Astrocyte of the cerebellum (primary cell): Measurements from ENCODE around the gene HK2.

Source experiments
- DNase-seq: peaks from one replicate; pipeline ENCODE4 v3.0.0-alpha.2; 2011; ENCODE audit warnings: low read depth
- H3K4me3 ChIP-seq: 2 replicates; pipeline ENCODE4 v1.5.1; 2011; ENCODE audit warnings: mild to moderate bottlenecking, low read depth, low read length, moderate library complexity
- in situ Hi-C: cut with HindIII; loops from 2 replicates; pipeline ENCODE4 v1.10.0; 2017; ENCODE audit warnings: low sequenced_read_pairs
- TF ChIP-seq, protein P1 (sequence below): IDR thresholded peaks from 2 replicates; pipeline ENCODE4 v1.5.1; 2012; ENCODE audit warnings: low read length, low read depth, moderate library complexity, mild to moderate bottlenecking; ENCODE audit errors: missing control alignments

HK2 gene

DNA sequence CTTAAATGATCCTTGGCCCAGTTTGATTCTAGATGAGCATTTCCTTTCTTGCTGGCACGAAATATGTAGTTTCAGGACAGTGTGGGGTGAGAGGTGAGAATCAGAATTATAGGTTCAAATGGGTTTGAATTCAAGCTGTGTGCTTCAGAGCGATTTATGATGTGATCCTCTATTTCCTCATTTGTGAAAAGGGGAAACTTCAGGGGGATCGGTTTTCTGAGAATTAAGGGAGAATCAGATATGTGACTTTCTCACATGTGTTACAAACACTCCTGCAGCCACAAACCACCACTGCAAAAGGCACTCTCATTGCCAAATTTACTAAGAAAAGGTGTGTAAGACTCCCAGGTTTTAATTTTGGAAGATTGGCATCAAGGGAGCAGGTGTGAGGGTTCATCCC is 24.4 kb downstream of the HK2 start:
- H3K4me3 ChIP-seq: no peak overlapping the region
- DNase-seq: no peak
- TF ChIP-seq, protein P1, sequence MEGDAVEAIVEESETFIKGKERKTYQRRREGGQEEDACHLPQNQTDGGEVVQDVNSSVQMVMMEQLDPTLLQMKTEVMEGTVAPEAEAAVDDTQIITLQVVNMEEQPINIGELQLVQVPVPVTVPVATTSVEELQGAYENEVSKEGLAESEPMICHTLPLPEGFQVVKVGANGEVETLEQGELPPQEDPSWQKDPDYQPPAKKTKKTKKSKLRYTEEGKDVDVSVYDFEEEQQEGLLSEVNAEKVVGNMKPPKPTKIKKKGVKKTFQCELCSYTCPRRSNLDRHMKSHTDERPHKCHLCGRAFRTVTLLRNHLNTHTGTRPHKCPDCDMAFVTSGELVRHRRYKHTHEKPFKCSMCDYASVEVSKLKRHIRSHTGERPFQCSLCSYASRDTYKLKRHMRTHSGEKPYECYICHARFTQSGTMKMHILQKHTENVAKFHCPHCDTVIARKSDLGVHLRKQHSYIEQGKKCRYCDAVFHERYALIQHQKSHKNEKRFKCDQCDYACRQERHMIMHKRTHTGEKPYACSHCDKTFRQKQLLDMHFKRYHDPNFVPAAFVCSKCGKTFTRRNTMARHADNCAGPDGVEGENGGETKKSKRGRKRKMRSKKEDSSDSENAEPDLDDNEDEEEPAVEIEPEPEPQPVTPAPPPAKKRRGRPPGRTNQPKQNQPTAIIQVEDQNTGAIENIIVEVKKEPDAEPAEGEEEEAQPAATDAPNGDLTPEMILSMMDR: no peak
- in situ Hi-C loops: loop anchor here (5.0 kb wide), 1 partner anchor 166 kb away; no protein-coding TSS in a partner anchor

DNA sequence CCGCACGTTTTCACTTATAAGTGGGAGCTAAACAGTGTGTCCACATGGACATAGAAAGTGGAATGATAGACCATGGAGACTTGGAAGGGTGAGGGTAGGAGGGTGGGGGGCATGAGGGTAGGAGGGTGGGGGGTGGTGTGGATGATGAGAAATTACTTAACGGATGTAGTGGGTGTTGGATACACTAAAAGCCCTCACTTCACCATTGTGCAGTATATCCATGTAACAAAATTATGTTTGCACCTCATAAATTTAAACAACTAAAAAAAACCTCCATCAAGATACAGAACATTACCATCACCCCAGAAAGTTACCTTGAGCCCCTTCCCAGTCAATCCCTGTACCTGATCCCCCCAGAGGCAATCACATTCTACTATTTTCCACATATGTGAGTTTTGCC is 26.2 kb downstream of the HK2 start:
- DNase-seq: no peak
- in situ Hi-C loops: no loop called here
- H3K4me3 ChIP-seq: no peak overlapping the region
- TF ChIP-seq, protein P1: no peak

DNA sequence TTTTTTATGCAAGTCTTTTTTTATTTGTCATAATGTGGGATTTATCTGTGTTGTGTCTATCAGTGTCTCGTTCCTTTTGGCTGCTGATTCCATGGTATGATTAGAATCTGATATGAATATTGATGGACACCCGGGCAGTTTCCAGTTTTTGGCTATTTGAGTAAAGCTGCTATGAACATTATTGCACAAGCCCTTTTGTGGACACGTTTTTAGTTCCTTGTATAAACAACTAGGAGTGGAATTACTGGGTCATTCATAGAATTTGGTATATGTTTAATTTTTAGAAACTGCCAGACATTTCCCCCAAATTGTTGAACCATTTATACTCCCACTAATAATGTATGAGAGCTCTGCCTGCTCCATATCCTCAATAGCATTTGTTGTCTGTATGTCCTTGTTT is 26.6 kb downstream of the HK2 start:
- TF ChIP-seq, protein P1: no peak
- H3K4me3 ChIP-seq: no peak overlapping the region
- in situ Hi-C loops: no loop called here
- no peak for DNase-seq

DNA sequence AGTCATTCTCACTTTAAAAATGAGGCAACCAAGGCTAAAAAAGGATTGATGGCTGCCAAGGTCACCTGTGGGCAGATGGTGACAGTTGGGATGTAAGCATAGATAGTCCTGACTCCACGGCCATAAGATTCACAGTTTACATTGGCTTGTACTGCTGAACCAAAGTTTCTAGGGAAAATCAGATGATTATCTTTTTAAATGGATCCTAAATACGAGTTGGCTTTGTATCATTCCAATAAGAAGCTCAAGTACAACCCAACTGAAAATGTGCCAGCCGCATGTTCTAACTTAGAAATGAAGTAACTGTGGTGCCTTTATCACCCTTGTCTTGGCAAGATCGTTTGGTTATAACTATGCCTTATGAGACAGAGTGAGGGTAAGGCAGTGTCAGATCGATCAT is 27.6 kb downstream of the HK2 start:
- in situ Hi-C loops: no loop called here
- no peak for DNase-seq
- no peak overlapping the region for H3K4me3 ChIP-seq
- TF ChIP-seq, protein P1: no peak

DNA sequence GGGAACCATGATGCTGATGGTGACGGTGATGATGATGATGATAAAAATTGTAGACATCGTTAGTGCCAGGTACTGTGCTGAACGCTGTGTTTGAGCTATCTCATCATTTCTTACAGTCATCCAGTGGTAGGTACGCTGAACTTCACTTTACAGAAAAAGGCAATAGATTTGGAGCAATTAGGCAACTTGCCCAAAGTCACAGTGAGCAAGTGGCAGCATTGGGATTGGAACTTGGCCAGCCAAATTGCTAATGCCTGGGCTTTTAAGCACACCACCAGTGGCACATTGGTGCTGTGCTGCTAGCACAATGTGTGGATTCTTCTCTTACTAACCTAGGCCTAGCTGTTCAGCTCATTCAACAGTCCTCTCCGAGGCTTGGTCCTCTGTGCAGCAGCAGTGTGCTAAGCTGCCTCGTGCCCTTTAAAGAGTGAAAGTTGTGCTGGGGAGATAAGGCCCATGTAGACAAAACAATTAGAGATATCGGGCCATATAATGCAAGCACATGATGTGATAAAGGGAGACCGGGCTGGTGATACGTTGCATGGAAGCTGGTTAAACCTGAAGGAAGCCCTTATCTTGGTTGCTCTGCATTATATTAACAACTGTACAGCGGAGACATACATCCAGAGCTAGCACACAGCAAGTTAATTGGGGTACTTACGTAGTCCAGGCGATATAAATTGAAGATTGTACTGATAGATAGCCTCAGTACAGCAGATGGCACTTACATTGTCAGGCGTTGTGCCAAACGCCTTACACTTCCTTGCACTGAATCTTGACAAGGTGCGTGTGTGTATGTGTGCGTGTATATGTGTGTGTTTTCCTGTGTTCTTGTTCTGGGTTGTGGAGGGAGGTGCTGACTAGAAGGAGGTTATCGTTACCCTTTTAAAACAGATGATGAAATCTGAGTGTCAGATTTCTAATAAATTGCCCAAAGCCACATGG is 28.4 kb downstream of the HK2 start:
- no peak for DNase-seq
- H3K4me3 ChIP-seq: no peak overlapping the region
- in situ Hi-C loops: no loop called here
- TF ChIP-seq, protein P1: no peak

DNA sequence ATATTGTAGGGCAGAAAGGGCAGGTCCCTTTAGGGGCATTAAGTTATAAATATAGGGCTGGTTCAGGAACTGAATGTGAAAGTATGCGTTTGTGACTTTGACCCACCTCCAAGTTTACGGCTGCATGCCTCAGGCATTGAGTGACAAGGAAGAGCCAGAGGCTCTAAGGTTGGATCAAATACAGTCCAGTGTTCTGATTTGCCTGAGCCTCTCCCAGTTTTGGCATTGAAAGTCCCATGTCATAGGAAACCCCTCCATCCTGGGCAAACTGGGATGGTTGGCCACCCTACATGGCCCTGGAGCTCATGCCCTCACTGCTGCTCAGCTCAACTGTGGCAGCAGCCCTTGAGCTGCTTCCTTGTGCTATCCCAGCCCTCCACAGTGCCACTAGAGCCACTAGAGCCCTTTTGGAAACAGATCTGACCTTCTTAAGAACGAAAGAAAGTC is 29.9 kb downstream of the HK2 start:
- H3K4me3 ChIP-seq: no peak overlapping the region
- DNase-seq: no peak
- in situ Hi-C loops: no loop called here
- TF ChIP-seq, protein P1: no peak
